HG03520 (cell line): ENCODE data around the gene PRSS50.

Source experiments
- ATAC-seq: cut with Tn5 transposase; IDR thresholded peaks from one replicate; pipeline ENCODE4 v1.9.1; 2021; ENCODE audit warnings: mild to moderate bottlenecking, moderate library complexity; ENCODE audit not compliant: unreplicated experiment

The PRSS50 gene

GRCh38 chr3:46729038-46729437, 11.4 kb upstream of the PRSS50 start:
- ATAC-seq: no peak

GRCh38 chr3:46725621-46726314, 8.1 kb upstream of the PRSS50 start:
- no peak for ATAC-seq

- no peak for ATAC-seq
Observed at GRCh38 chr3:46724424-46724823, 6.8 kb upstream of the PRSS50 start.

GRCh38 chr3:46722443-46722842, 4.8 kb upstream of the PRSS50 start:
- ATAC-seq: no peak

GRCh38 chr3:46721009-46721408, 3.3 kb upstream of the PRSS50 start:
- ATAC-seq: no peak

GRCh38 chr3:46719735-46720271, 2.1 kb upstream of the PRSS50 start:
- ATAC-seq: no peak

- ATAC-seq: no peak
Observed at GRCh38 chr3:46719044-46719565, 1.4 kb upstream of the PRSS50 start.

GRCh38 chr3:46716461-46717441, 918 bp downstream of the PRSS50 start:
- no peak for ATAC-seq

- no peak for ATAC-seq
Observed at GRCh38 chr3:46715507-46716175, 2.0 kb downstream of the PRSS50 start.

GRCh38 chr3:46714728-46715506, 2.8 kb downstream of the PRSS50 start:
- ATAC-seq: no peak

GRCh38 chr3:46713898-46714552, 3.6 kb downstream of the PRSS50 start:
- no peak for ATAC-seq

GRCh38 chr3:46713050-46713897, 4.4 kb downstream of the PRSS50 start:
- ATAC-seq: no peak

- ATAC-seq: no peak
Observed at GRCh38 chr3:46712191-46713049, 5.2 kb downstream of the PRSS50 start.

GRCh38 chr3:46711760-46712159, 5.9 kb downstream of the PRSS50 start:
- ATAC-seq: no peak

GRCh38 chr3:46711305-46711704, 6.4 kb downstream of the PRSS50 start:
- no peak for ATAC-seq

- ATAC-seq: no peak
Observed at GRCh38 chr3:46710671-46711295, 6.9 kb downstream of the PRSS50 start.

- no peak for ATAC-seq
Observed at GRCh38 chr3:46710229-46710628, 7.4 kb downstream of the PRSS50 start.
